Astrocyte (in vitro differentiated cells and primary cell): ENCODE data around the gene OCIAD2.
"Not testable (repeated sequence)": the region's sequence is repeated elsewhere in the genome, so short reads cannot be mapped to it uniquely, and the experiment has no call there.

Experiments used
- EZH2 ChIP-seq: IDR thresholded peaks from 2 replicates; pipeline ENCODE4 v1.6.1; 2012; ENCODE audit warnings: mild to moderate bottlenecking, low read length, inconsistent platforms; ENCODE audit not compliant: insufficient read depth
- TF ChIP-seq, protein P1 (sequence below): IDR thresholded peaks from 2 replicates; pipeline ENCODE4 v1.5.1; 2011; ENCODE audit warnings: low read depth, mild to moderate bottlenecking, inconsistent platforms, low read length, moderate library complexity; ENCODE audit not compliant: insufficient read depth

DNA sequence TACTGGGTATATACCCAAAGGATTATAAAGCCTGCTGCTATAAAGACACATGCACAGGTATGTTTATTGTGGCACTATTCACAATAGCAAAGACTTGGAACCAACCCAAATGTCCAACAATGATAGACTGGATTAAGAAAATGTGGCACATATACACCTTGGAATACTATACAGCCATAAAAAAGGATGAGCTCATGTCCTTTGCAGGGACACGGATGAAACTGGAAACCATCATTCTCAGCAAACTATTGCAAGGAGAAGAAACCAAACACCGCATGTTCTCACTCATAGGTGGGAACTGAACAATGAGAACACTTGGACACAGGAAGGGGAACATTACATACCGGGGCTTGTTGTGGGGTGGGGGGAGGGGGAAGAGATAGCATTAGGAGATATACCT, 16.8 kb downstream of the OCIAD2 start:
- TF ChIP-seq, protein P1, sequence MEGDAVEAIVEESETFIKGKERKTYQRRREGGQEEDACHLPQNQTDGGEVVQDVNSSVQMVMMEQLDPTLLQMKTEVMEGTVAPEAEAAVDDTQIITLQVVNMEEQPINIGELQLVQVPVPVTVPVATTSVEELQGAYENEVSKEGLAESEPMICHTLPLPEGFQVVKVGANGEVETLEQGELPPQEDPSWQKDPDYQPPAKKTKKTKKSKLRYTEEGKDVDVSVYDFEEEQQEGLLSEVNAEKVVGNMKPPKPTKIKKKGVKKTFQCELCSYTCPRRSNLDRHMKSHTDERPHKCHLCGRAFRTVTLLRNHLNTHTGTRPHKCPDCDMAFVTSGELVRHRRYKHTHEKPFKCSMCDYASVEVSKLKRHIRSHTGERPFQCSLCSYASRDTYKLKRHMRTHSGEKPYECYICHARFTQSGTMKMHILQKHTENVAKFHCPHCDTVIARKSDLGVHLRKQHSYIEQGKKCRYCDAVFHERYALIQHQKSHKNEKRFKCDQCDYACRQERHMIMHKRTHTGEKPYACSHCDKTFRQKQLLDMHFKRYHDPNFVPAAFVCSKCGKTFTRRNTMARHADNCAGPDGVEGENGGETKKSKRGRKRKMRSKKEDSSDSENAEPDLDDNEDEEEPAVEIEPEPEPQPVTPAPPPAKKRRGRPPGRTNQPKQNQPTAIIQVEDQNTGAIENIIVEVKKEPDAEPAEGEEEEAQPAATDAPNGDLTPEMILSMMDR: not testable (repeated sequence)
- TF ChIP-seq EZH2: not testable (repeated sequence)
